Stomach smooth muscle (tissue), 2 donors: ENCODE results near the gene WDR74.
A peak's percentile ranks its signal among the peaks of the same experiment; 100 is the strongest.
"Not testable (repeated sequence)": the region's sequence is repeated elsewhere in the genome, so short reads cannot be mapped to it uniquely, and the experiment has no call there.

ENCODE experiments used
- H3K27ac ChIP-seq: one replicate; pipeline ENCODE4 v1.7.0; 2013; ENCODE audit warnings: mild to moderate bottlenecking, low read length, inconsistent platforms
- H3K27me3 ChIP-seq, 2 donors: one replicate each; pipeline ENCODE4 v1.7.0; 2013; ENCODE audit warnings: low read length in 2 of 2; ENCODE audit not compliant: insufficient read depth in 2 of 2, control insufficient read depth in 1 of 2
- H3K36me3 ChIP-seq, 2 donors: one replicate each; pipeline ENCODE4 v1.7.0; 2013; ENCODE audit warnings: low read length in 2 of 2; ENCODE audit not compliant: control insufficient read depth in 2 of 2, insufficient read depth in 2 of 2
- H3K4me1 ChIP-seq: one replicate; pipeline ENCODE4 v1.7.0; 2013; ENCODE audit warnings: low read length; ENCODE audit not compliant: control insufficient read depth, insufficient read depth
- H3K4me3 ChIP-seq, 2 donors: one replicate each; pipeline ENCODE4 v1.7.0; 2013; ENCODE audit warnings: low read length in 2 of 2
- H3K9ac ChIP-seq, 2 donors: one replicate each; pipeline ENCODE4 v1.7.0; 2013; ENCODE audit warnings: low read length in 2 of 2, mild to moderate bottlenecking in 1 of 2
- H3K9me3 ChIP-seq, 2 donors: one replicate each; pipeline ENCODE4 v1.7.0; 2013; ENCODE audit warnings: low read length in 2 of 2; ENCODE audit not compliant: control insufficient read depth in 2 of 2
- donor health status: healthy.
- donor health status: Pancreatic carcinoma.

Gene WDR74

DNA sequence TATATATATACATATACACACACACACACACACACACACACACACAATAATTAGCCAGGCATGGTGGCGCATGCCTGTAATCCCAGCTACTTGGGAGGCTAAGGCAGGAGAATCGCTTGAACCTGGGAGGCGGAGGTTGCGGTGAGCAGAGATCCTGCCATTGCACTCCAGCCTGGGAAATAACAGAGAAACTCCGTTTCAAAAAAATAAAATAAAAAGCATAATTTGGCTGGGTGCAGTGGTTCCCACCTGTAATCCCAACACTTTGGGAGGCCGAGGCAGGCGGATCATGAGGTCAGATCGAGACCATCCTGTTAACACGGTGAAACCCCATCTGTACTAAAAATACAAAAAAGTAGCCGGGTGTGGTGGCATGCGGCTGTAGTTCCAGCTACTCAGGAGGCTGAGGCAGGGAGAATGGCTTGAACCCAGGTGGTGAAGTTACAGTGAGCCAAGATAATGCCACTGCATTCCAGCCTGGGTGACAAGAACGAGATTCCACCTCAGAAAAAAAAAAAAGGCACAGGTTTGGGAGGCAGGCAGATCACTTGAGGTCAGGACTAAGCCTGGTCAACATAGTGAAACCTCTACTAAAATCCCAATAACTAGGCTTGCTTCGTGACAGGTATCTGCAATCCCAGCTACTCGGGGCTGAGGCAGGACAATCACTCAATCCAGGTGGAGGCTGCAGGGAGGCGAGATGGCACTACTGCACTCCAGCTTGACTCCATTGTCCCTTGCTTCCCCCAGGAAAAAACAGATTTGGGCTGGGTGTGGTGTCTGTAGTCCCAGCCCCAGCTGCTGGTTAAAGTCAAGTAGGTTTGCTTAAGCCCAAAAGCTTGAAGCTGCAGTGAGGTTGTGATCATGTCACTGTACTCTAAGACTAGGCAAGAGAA, 11.8 kb upstream of the WDR74 start:
- H3K27ac ChIP-seq: no peak overlapping the region

DNA sequence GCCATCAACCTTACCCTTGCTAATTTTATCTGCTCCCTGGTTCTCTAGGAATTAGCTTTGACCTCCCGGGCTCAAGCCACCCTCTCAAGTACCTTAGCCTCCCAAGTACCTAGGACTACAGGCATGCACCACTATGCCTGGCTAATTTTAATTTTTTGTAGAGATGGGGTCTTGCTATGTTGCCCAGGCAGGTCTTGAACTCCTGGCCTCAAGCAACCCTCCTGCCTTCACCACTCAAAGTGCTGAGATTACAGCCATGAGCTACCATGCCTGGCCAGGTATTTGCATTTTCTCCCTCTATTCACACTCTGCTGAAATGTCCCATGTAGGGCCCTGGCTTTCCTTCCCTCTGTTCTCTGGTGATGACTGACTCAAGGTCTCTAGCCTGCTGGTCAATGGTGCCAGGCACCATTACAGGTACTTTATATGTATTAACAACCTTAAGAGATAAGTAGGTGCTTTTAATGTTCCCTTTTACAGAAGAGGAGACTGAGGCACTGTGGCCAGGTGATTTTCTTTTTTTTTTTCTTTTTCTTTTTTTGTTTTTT, 8.5 kb upstream of the WDR74 start:
- Histone ChIP-seq H3K9ac (no peak overlapping the region), H3K9me3 (no peaks in the 10 kb centered on the region), H3K27me3 (no peaks in the 10 kb centered on the region), H3K4me1 (no peaks in the 10 kb centered on the region), H3K36me3 (peaks cover 15 to 16% of the 10 kb centered on the region in 2 donors), H3K27ac (no peak overlapping the region), H3K4me3 (no peak overlapping the region)

More for the DNA sequence above, 11.8 kb upstream of the WDR74 start:
- Histone ChIP-seq H3K9me3 (no peaks in the 10 kb centered on the region), H3K4me3 (no peak overlapping the region), H3K36me3 (peaks cover 31 to 33% of the 10 kb centered on the region in 2 donors), H3K4me1 (peaks cover 24% of the 10 kb centered on the region), H3K27me3 (no peaks in the 10 kb centered on the region), H3K9ac (no peak overlapping the region)

DNA sequence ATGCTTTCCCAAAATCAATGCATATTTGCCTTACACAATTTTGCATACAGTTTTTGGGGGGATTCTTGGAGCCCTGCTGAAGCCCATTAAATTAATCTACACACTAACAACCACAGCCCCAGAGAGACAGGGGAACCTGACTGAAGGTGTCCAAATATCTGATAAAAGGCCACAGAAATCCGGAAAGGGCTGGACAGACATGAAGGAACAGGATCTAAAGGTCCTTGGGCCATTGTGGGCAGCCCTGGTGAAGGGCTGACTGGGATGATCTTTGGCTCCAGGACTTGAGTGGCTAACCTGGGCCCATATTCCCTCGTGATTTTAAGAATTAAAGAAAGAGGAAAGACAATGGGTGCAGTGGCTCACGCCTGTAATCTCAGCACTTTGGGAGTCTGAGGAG, 6.8 kb upstream of the WDR74 start:
- H3K4me3 ChIP-seq: no peak overlapping the region
- no peaks in the 10 kb centered on the region for H3K9me3 ChIP-seq
- H3K9ac ChIP-seq: no peak overlapping the region
- H3K27ac ChIP-seq: no peak overlapping the region
- no peaks in the 10 kb centered on the region for H3K36me3 ChIP-seq
- peaks cover 10% of the 10 kb centered on the region for H3K4me1 ChIP-seq
- H3K27me3 ChIP-seq: no peaks in the 10 kb centered on the region

DNA sequence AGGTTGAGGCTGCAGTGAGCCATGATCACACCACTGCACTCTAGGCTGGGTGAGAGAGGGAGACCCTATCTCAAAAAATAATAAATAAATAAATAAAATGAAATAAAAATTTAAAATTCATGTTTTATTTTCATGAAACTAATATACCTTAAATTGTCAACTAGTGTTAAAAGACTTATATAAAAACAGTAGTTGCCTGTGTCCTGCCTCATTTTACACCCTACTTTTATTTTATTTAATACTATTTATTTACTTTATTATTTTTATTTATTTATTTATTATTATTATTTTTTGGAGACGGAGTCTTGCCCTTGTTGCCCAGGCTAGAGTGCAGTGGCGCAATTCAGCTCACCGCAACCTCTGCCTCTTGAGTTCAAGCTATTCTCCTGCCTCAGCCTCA, 4.8 kb upstream of the WDR74 start:
- Histone ChIP-seq H3K27me3 (no peaks in the 10 kb centered on the region), H3K4me3 (no peak overlapping the region), H3K36me3 (no peaks in the 10 kb centered on the region), H3K27ac (no peak overlapping the region), H3K9ac (no peak overlapping the region), H3K9me3 (no peaks in the 10 kb centered on the region), H3K4me1 (peaks cover 17% of the 10 kb centered on the region)

DNA sequence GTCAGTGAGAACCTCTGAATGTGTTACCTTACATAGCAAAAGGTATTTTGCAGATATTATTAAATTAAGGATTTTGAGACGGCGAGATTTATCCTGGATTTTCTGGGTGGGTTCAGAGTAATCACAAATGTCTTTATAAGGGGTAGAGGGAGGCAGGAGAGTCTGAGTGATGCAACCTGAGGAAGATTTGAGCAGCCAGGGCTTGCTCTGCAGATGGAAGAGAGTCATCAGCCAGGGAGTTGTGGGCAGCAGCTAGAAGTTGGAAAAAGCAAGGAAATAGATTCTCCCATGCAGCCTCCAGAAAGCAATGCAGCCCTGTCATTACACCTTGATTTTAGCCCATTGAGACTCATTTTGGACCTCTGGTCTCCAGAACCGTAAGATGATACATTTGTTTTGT, 4.1 kb upstream of the WDR74 start:
- Histone ChIP-seq H3K9ac (no peak overlapping the region), H3K27ac (no peak overlapping the region), H3K9me3 (no peaks in the 10 kb centered on the region)

DNA sequence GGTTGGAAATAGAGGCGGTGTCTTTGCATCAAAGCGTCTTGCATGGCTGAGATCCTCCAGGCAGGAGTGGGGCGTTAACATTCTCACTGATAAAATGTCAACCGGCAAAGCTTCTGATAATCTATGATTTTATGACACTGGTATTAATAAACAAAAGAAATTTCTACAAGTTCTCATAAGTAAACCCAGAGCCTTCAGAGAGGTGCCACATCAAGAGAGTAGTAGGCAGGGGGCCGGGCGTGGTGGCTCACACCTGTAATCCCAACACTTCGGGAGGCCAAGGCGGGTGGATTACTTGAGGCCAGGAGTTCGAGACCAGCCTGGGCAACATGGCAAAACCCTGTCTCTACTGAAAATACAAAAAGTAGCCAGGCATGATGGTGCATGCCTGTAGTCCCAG, 3.5 kb upstream of the WDR74 start:
- Histone ChIP-seq H3K27ac (peak overlapping the region; percentile 92), H3K4me1 (peaks cover 26% of the 10 kb centered on the region), H3K4me3 (peak overlapping the region; percentile 18 to 76), H3K9ac (peak overlapping the region; percentile 91 to 96)
- not testable (repeated sequence) for H3K9me3 ChIP-seq, H3K36me3 ChIP-seq, H3K27me3 ChIP-seq

More for the DNA sequence above, 4.1 kb upstream of the WDR74 start:
- Histone ChIP-seq H3K4me3 (no peak overlapping the region), H3K4me1 (peaks cover 24% of the 10 kb centered on the region), H3K36me3 (no peaks in the 10 kb centered on the region), H3K27me3 (no peaks in the 10 kb centered on the region)

DNA sequence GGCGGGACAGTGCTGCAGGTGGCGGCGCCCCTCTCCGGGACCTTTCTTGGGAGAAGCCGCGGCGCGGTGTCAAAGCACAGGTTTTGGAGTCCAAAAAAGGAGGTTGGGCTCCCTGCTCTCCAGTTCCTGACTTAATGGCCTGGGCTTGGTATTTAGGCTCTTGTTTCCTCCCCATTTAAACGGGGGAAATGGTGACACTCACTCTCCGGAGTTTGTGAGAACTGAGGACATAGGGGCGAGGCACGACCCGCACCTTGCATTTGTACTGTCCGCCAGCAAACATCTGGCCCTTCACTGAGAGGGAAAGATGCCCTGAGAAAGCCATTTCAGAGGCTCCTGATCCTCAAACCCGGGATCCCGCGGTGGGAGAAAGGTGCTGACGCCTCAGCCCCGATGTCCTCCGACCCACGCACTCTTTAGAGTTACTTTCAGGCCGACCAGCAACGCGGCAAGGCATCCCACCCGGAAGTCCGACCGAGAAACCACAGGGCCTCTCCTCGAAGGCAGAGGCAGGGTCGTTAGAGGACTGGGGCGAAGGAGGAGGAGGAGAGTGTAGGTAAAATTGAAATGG, 2.9 kb upstream of the WDR74 start:
- peak overlapping the region; percentile 91 to 96 for H3K9ac ChIP-seq
- H3K4me3 ChIP-seq: peak overlapping the region; percentile 23 to 76

DNA sequence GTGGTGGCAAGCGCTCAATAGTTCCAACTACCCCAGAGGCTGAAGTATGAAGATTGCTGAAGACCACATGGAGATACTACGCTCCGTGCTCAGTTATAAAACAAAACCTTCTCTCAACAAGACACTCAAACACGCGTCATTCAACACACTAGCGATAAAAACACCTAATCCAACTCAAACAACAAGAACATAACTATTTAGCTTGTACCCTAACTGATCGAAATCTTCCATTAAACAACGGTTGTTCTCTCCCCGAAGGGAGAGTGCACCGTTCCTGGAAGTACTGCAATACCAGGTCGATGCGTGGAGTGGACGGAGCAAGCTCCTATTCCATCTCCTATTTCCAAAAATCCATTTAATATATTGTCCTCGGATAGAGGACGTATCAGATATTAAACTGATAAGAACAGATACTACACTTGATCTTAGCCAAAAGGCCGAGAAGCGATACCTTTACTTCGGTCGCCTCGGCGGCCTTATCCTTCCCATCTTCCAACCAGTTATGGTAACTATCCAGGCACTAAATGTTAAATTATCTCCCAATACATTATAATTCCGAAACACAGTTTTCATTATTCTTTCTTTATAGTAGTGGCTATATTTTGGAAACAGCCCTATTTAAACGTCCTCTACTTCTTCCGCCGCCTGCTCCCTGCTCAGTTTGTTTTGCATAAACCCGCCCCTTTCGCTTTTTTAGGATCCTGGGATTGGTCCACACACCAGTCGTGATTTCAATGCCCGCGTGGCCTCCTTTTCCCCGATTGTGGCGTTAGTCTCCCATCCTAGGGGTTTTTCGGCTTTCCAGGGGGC, 2.2 kb upstream of the WDR74 start:
- peak overlapping the region; percentile 91 to 96 for H3K9ac ChIP-seq
- H3K9me3 ChIP-seq: no peaks in the 10 kb centered on the region
- peak overlapping the region; percentile 23 to 97 for H3K4me3 ChIP-seq
- H3K27ac ChIP-seq: peak overlapping the region; percentile 92
- H3K36me3 ChIP-seq: peaks cover 0 to 2% of the 10 kb centered on the region in 2 donors
- H3K27me3 ChIP-seq: no peaks in the 10 kb centered on the region
- H3K4me1 ChIP-seq: peaks cover 27% of the 10 kb centered on the region

More for the DNA sequence above, 2.9 kb upstream of the WDR74 start:
- Histone ChIP-seq H3K4me1 (peaks cover 27% of the 10 kb centered on the region), H3K27ac (peak overlapping the region; percentile 92), H3K9me3 (no peaks in the 10 kb centered on the region), H3K36me3 (peaks cover 0 to 2% of the 10 kb centered on the region in 2 donors), H3K27me3 (no peaks in the 10 kb centered on the region)

DNA sequence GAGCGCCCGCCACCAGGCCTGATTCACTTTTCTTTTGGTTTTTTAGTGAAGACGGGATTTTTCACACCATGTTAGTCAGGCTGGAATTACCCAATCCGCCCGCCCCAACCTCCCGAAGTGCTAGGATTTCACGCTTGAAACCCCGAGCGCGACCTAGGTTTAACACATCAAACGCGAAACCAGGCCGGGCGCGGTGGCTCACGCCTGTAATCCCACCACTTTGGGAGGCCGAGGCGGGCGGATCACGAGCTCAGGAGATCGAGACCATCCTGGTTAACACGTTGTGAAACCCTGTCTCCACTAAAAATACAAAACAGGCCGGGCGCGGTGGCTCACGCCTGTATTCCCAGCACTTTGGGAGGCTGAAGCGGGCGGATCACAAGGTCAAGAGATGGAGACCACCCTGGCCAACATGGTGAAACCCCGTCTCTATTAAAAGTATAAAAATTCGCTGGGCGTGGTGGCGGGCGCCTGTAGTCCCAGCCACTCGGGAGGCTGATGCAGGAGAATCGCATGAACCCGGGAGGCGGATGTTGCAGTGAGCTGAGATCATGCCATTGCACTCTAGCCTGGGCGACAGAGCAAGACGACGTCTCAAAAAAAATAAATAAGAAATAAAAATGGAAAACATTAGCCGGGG, 1.5 kb upstream of the WDR74 start:
- H3K36me3 ChIP-seq, H3K9me3 ChIP-seq, H3K27me3 ChIP-seq: not testable (repeated sequence)
- Histone ChIP-seq H3K4me1 (peaks cover 27% of the 10 kb centered on the region), H3K4me3 (peak overlapping the region; percentile 92 to 97), H3K27ac (peak overlapping the region; percentile 92), H3K9ac (peak overlapping the region; percentile 80 to 83)

DNA sequence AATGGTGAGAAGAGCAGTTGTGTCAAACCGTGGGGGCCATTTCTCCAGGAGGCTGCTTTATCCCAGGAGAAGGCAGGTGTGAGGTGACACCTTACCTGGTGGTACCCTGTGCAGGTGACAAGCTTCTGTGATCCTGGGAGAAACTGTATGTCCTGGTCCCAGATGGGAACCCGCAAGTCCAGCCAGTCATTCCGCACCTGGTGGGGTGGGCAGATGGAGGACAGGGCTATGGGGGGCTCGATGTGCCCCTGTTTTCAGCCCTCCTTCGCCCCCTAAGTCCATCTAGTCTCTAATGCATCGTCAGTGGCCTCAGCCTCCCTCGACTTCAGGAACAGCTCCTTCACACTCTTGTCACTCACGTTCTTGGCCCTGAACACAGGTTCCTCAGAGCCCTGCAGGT, 4.1 kb downstream of the WDR74 start:
- no peaks in the 10 kb centered on the region for H3K9me3 ChIP-seq
- peaks cover 19 to 24% of the 10 kb centered on the region in 2 donors for H3K36me3 ChIP-seq
- no peak overlapping the region for H3K9ac ChIP-seq
- peaks cover 29% of the 10 kb centered on the region for H3K4me1 ChIP-seq
- no peak overlapping the region for H3K27ac ChIP-seq
- H3K27me3 ChIP-seq: no peaks in the 10 kb centered on the region
- no peak overlapping the region for H3K4me3 ChIP-seq
